ENCODE results near the gene DTL.
"Not testable (repeated sequence)": the region's sequence is repeated elsewhere in the genome, so short reads cannot be mapped to it uniquely, and the experiment has no call there.

DTL gene

DNA sequence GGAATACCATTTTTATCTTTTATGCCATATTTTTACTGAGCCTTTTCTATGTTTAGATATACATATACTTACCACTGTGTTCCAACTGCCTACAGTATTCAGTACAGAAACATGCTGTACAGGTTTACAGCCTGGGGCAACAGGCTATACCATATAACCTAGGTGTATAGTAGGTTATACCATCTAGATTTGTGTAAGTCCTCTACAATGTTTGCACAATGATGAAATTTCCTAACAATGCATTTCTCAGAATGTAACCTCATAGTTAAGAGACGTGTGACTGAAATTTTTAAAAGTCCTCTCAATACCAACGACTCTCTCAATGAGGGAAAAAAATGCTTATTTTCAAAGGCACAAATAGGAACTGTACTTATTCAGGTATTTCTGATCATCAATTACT is 21.9 kb upstream of the DTL start:
- no peak overlapping the region for H3K9ac ChIP-seq (ENCODE audit: low read depth, low read length)
- no peak overlapping the region for H3K27ac ChIP-seq (ENCODE audit: low read length)
- H3K27me3 ChIP-seq (ENCODE audit: insufficient read depth, low read length), result no peaks in the 10 kb centered on the region
- no peaks in the 10 kb centered on the region for H3K4me1 ChIP-seq (ENCODE audit: insufficient read depth, low read length)
- no peaks in the 10 kb centered on the region for H3K9me3 ChIP-seq (ENCODE audit: insufficient read depth, low read depth, low read length)
- H3K36me3 ChIP-seq (ENCODE audit: insufficient read depth, low read depth, low read length), result peaks cover 44% of the 10 kb centered on the region
- no peak overlapping the region for H3K4me3 ChIP-seq (ENCODE audit: low read length)

GRCh38 chr1:212020975-212021374 is 14.6 kb upstream of the DTL start:
- H3K9me3 ChIP-seq (ENCODE audit: insufficient read depth, low read depth, low read length), result peaks cover 9% of the 10 kb centered on the region; the same call in 1 of the 2 replicates
- H3K4me1 ChIP-seq (ENCODE audit: insufficient read depth, low read length), result no peaks in the 10 kb centered on the region
- H3K4me3 ChIP-seq (ENCODE audit: low read length), result no peak overlapping the region
- H3K27me3 ChIP-seq (ENCODE audit: insufficient read depth, low read length), result no peaks in the 10 kb centered on the region
- H3K27ac ChIP-seq (ENCODE audit: low read length), result no peak overlapping the region
- no peak overlapping the region for H3K9ac ChIP-seq (ENCODE audit: low read depth, low read length)
- H3K36me3 ChIP-seq (ENCODE audit: insufficient read depth, low read depth, low read length), result peaks cover 36% of the 10 kb centered on the region

GRCh38 chr1:212021563-212021962 is 14.0 kb upstream of the DTL start:
- peaks cover 9% of the 10 kb centered on the region; the same call in 1 of the 2 replicates for H3K9me3 ChIP-seq (ENCODE audit: insufficient read depth, low read depth, low read length)
- H3K4me1 ChIP-seq (ENCODE audit: insufficient read depth, low read length), result no peaks in the 10 kb centered on the region
- H3K4me3 ChIP-seq (ENCODE audit: low read length), result no peak overlapping the region
- no peak overlapping the region for H3K27ac ChIP-seq (ENCODE audit: low read length)
- H3K27me3 ChIP-seq (ENCODE audit: insufficient read depth, low read length), result no peaks in the 10 kb centered on the region
- H3K36me3 ChIP-seq (ENCODE audit: insufficient read depth, low read depth, low read length), result peaks cover 30% of the 10 kb centered on the region
- H3K9ac ChIP-seq (ENCODE audit: low read depth, low read length), result no peak overlapping the region

DNA sequence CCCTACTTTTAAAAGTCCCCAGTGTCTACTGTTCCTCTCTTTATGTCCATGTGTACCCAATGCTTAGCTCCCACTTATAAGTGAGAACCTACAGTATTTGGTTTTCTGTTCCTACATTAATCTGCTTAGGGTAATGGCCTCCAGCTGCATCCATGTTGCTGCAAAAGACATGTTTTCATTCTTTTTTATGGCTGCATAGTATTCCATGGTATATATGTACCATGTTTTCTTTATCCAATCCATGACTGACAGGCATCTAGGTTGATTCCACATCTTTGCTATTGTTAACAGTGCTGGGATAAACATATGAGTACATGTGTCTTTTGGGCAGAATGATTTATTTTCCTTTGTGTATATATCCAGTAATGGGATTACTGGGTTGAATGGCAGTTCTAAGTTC is 12.6 kb upstream of the DTL start:
- not testable (repeated sequence) for H3K4me1 ChIP-seq (ENCODE audit: insufficient read depth, low read length); H3K27ac ChIP-seq (ENCODE audit: low read length); H3K27me3 ChIP-seq (ENCODE audit: insufficient read depth, low read length); H3K9me3 ChIP-seq (ENCODE audit: insufficient read depth, low read depth, low read length); H3K4me3 ChIP-seq (ENCODE audit: low read length); H3K9ac ChIP-seq (ENCODE audit: low read depth, low read length)
- H3K36me3 ChIP-seq (ENCODE audit: insufficient read depth, low read depth, low read length), result peaks cover 23% of the 10 kb centered on the region

GRCh38 chr1:212024469-212025149 is 10.9 kb upstream of the DTL start:
- H3K9me3 ChIP-seq (ENCODE audit: insufficient read depth, low read depth, low read length), result peaks cover 9% of the 10 kb centered on the region; the same call in 1 of the 2 replicates
- peaks cover 22% of the 10 kb centered on the region for H3K36me3 ChIP-seq (ENCODE audit: insufficient read depth, low read depth, low read length)
- H3K27ac ChIP-seq (ENCODE audit: low read length), result no peak overlapping the region
- peaks cover 11% of the 10 kb centered on the region for H3K4me1 ChIP-seq (ENCODE audit: insufficient read depth, low read length)
- H3K9ac ChIP-seq (ENCODE audit: low read depth, low read length), result no peak overlapping the region
- H3K4me3 ChIP-seq (ENCODE audit: low read length), result no peak overlapping the region
- no peaks in the 10 kb centered on the region for H3K27me3 ChIP-seq (ENCODE audit: insufficient read depth, low read length)

DNA sequence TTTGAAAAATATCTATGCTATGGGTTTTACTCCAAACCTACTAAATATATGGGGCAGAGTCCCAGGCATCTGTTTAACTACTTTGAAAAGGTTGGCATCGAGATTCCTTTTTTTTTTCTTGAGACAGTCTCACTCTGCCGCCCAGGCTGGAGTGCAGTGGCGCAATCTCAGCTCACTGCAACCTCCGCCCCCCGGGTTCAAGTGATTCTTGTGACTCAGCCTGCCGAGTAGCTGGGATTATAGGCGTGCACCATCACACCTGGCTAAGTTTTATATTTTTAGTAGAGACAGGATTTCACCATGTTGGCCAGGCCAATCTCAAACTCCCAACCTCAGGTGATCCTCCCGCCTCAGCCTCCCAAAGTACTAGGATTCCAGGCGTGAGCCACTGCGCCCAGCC is 7.8 kb upstream of the DTL start:
- not testable (repeated sequence) for H3K27ac ChIP-seq (ENCODE audit: low read length); H3K27me3 ChIP-seq (ENCODE audit: insufficient read depth, low read length); H3K4me3 ChIP-seq (ENCODE audit: low read length); H3K9me3 ChIP-seq (ENCODE audit: insufficient read depth, low read depth, low read length); H3K9ac ChIP-seq (ENCODE audit: low read depth, low read length)
- H3K36me3 ChIP-seq (ENCODE audit: insufficient read depth, low read depth, low read length), result peaks cover 12% of the 10 kb centered on the region
- H3K4me1 ChIP-seq (ENCODE audit: insufficient read depth, low read length), result peaks cover 14% of the 10 kb centered on the region

DNA sequence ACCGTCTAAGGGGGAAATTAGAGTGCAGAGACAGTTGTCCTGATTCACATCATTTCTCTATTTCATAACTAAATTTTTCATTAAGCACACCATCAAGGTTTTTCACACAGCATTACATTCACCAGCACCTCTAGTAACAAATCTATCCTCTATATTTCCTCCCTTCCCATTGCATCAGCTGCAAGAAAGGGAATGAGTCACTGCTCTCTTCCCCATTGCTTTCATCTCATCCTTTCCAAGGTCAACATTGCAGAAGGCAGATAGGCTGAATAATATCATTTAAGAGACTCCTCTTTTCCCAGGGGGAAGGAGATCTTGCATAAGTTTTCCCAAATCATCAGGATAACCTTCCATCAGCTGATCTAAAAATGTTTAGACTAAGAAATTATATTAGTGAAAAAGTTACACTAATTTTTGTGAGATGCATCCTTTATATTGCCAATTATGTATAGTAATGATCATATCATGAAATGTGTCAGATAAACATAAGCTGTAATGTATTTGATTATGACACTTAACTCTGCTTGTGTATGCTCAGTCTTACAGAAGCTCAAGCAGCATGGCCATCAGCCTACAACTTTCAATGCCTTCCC is 4.5 kb upstream of the DTL start:
- Histone ChIP-seq H3K27ac (ENCODE audit: low read length) (no peak overlapping the region), H3K27me3 (ENCODE audit: insufficient read depth, low read length) (no peaks in the 10 kb centered on the region), H3K9me3 (ENCODE audit: insufficient read depth, low read depth, low read length) (no peaks in the 10 kb centered on the region), H3K4me1 (ENCODE audit: insufficient read depth, low read length) (peaks cover 14% of the 10 kb centered on the region), H3K4me3 (ENCODE audit: low read length) (no peak overlapping the region), H3K9ac (ENCODE audit: low read depth, low read length) (no peak overlapping the region), H3K36me3 (ENCODE audit: insufficient read depth, low read depth, low read length) (peaks cover 7% of the 10 kb centered on the region)

GRCh38 chr1:212034516-212035122 is 929 bp upstream of the DTL start:
- Histone ChIP-seq H3K9ac (ENCODE audit: low read depth, low read length) (peak overlapping the region; percentile 97; the same call in 1 of the 2 replicates), H3K27ac (ENCODE audit: low read length) (no peak overlapping the region), H3K36me3 (ENCODE audit: insufficient read depth, low read depth, low read length) (peaks cover 24% of the 10 kb centered on the region), H3K27me3 (ENCODE audit: insufficient read depth, low read length) (no peaks in the 10 kb centered on the region), H3K9me3 (ENCODE audit: insufficient read depth, low read depth, low read length) (no peaks in the 10 kb centered on the region), H3K4me1 (ENCODE audit: insufficient read depth, low read length) (peaks cover 10% of the 10 kb centered on the region), H3K4me3 (ENCODE audit: low read length) (peak overlapping the region; percentile 99)

GRCh38 chr1:212035835-212036605 is 472 bp downstream of the DTL start:
- Histone ChIP-seq H3K4me3 (ENCODE audit: low read length) (peak overlapping the region; percentile 99), H3K9ac (ENCODE audit: low read depth, low read length) (peak overlapping the region; percentile 97), H3K27me3 (ENCODE audit: insufficient read depth, low read length) (no peaks in the 10 kb centered on the region), H3K36me3 (ENCODE audit: insufficient read depth, low read depth, low read length) (peaks cover 38% of the 10 kb centered on the region), H3K27ac (ENCODE audit: low read length) (peak overlapping the region; percentile 79), H3K4me1 (ENCODE audit: insufficient read depth, low read length) (peaks cover 9% of the 10 kb centered on the region; the same call in 1 of the 2 replicates), H3K9me3 (ENCODE audit: insufficient read depth, low read depth, low read length) (no peaks in the 10 kb centered on the region)

- Histone ChIP-seq H3K9me3 (ENCODE audit: insufficient read depth, low read depth, low read length) (no peaks in the 10 kb centered on the region), H3K4me1 (ENCODE audit: insufficient read depth, low read length) (peaks cover 8% of the 10 kb centered on the region; the same call in 1 of the 2 replicates), H3K27ac (ENCODE audit: low read length) (no peak overlapping the region), H3K27me3 (ENCODE audit: insufficient read depth, low read length) (no peaks in the 10 kb centered on the region), H3K4me3 (ENCODE audit: low read length) (peak overlapping the region; percentile 99), H3K9ac (ENCODE audit: low read depth, low read length) (peak overlapping the region; percentile 16; the same call in 1 of the 2 replicates), H3K36me3 (ENCODE audit: insufficient read depth, low read depth, low read length) (peaks cover 43% of the 10 kb centered on the region)
These were observed 2.4 kb downstream of the DTL start for GRCh38 chr1:212037900-212038299.

DNA sequence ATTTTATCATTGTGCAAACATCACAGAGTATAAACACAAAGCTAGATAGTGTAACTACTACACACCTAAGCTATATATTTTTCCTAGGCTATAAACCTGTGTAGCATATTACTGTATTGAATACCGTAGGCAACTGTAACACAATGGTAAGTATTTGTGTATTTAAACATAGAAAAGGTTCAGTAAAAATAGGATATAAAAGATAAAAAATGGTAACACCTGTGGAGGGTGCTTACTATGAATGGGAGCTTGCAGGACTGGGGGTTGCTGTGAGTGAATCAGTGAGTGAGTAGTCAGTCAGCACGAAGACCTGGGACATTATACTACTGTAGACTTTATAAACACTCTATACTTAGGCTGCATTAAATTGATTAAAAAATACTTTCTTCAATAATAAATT is 4.1 kb downstream of the DTL start:
- no peak overlapping the region for H3K4me3 ChIP-seq (ENCODE audit: low read length)
- H3K27me3 ChIP-seq (ENCODE audit: insufficient read depth, low read length), result no peaks in the 10 kb centered on the region
- H3K9me3 ChIP-seq (ENCODE audit: insufficient read depth, low read depth, low read length), result no peaks in the 10 kb centered on the region
- H3K4me1 ChIP-seq (ENCODE audit: insufficient read depth, low read length), result peaks cover 8% of the 10 kb centered on the region; the same call in 1 of the 2 replicates
- peaks cover 57% of the 10 kb centered on the region for H3K36me3 ChIP-seq (ENCODE audit: insufficient read depth, low read depth, low read length)
- H3K27ac ChIP-seq (ENCODE audit: low read length), result no peak overlapping the region
- H3K9ac ChIP-seq (ENCODE audit: low read depth, low read length), result no peak overlapping the region
